B cell (primary cell): ENCODE measurements around the gene TRUB1. TPM values are rescaled to one million over a fixed set of nuclear protein-coding genes. Genes with fewer than 3 reads are reported as not detected.

Experiments used
- ATAC-seq: fragments of 200-7000 bp; cut with Tn5 transposase; one replicate; pipeline ENCODE4 v1.10.0; 2021; ENCODE audit warnings: low read depth, mild to moderate bottlenecking, moderate number of reproducible peaks, moderate library complexity
- CTCF ChIA-PET: fragments of 350-600 bp; sonication (Branson Sonifier 250); formaldehyde crosslinking; loops from one replicate; lab custom pipeline; 2021; ENCODE audit warnings: antibody characterized with exemption, inconsistent platforms; lab: Charles Lee
- POLR2A ChIA-PET: fragments of 350-600 bp; sonication (Branson Sonifier 250); formaldehyde crosslinking; loops from one replicate; lab custom pipeline; 2021; ENCODE audit warnings: antibody characterized with exemption; lab: Charles Lee
- DNase-seq: peaks from one replicate; pipeline ENCODE4 v3.0.0; 2013
- H2AFZ ChIP-seq: 2 replicates; pipeline ENCODE4 v1.6.1; 2012; ENCODE audit warnings: mild to moderate bottlenecking, low read depth, low read length; ENCODE audit not compliant: insufficient read depth, poor library complexity, severe bottlenecking
- H3K27ac ChIP-seq, 2 donors: 1 replicate in 1 of 2; 2 replicates in 1 of 2; pipeline ENCODE4 v1.5.1; 2012 to 2013; ENCODE audit warnings: low read length in 2 of 2, mild to moderate bottlenecking in 2 of 2, moderate library complexity in 1 of 2
- H3K27me3 ChIP-seq, 4 experiments: fragments of 200-600 bp in 1 of 4; sonication (generic) in 1 of 4; replicated peaks in 1 of 4; 1 replicate in 2 of 4; 2 replicates in 2 of 4; pipeline versions ENCODE4 v1.6.1 to v1.7.0; 2013 to 2016; ENCODE audit warnings: low read length in 3 of 4, mild to moderate bottlenecking in 2 of 4, mixed read lengths in 1 of 4, moderate library complexity in 1 of 4; ENCODE audit not compliant: insufficient read depth in 4 of 4, control insufficient read depth in 3 of 4; ENCODE audit errors: control extremely low read depth in 1 of 4
- H3K36me3 ChIP-seq, 2 experiments: replicated peaks in 1 of 2; 1 replicate in 1 of 2; 2 replicates in 1 of 2; pipeline versions ENCODE4 v1.6.1 to v1.7.1; 2013; ENCODE audit warnings: low read length in 1 of 2; ENCODE audit not compliant: insufficient read depth in 2 of 2, control insufficient read depth in 1 of 2; ENCODE audit errors: control extremely low read depth in 1 of 2, extremely low read depth in 1 of 2
- H3K4me1 ChIP-seq, 2 donors: fragments of 200-600 bp in 1 of 2; sonication (generic) in 1 of 2; 1 replicate in 1 of 2; 2 replicates in 1 of 2; pipeline versions ENCODE4 v1.5.1 to v1.6.1; 2013 to 2017; ENCODE audit warnings: low read length in 2 of 2; ENCODE audit not compliant: control insufficient read depth in 2 of 2, insufficient read depth in 2 of 2
- H3K4me2 ChIP-seq: replicated peaks from 2 replicates; pipeline ENCODE3; 2012; ENCODE audit warnings: mild to moderate bottlenecking, low read depth, low read length; ENCODE audit not compliant: poor library complexity, severe bottlenecking
- H3K4me3 ChIP-seq, 5 experiments: fragments of 200-600 bp in 1 of 5; sonication (generic) in 1 of 5; 1 replicate in 3 of 5; 2 replicates in 2 of 5; pipeline versions ENCODE4 v1.5.1 to v1.7.0; 2011 to 2016; ENCODE audit warnings: low read length in 4 of 5, mild to moderate bottlenecking in 4 of 5, low read depth in 2 of 5, control low read depth in 1 of 5, moderate library complexity in 1 of 5; ENCODE audit not compliant: insufficient read depth in 1 of 5; ENCODE audit errors: control extremely low read depth in 1 of 5, extremely low read depth in 1 of 5
- H3K79me2 ChIP-seq: fragments of 200-600 bp; sonication (generic); one replicate; pipeline ENCODE4 v1.6.0; 2016; ENCODE audit warnings: low read length; ENCODE audit not compliant: control insufficient read depth, insufficient read depth
- H3K9ac ChIP-seq: fragments of 200-600 bp; sonication (generic); 2 replicates; pipeline ENCODE4 v1.6.1; 2017; ENCODE audit warnings: mild to moderate bottlenecking, low read length, moderate library complexity
- H3K9me3 ChIP-seq, 3 donors: one replicate each; pipeline versions ENCODE4 v1.6.1 to v1.7.1; 2013; ENCODE audit warnings: low read length in 2 of 3; ENCODE audit not compliant: control insufficient read depth in 2 of 3, insufficient read depth in 1 of 3; ENCODE audit errors: control extremely low read depth in 1 of 3
- H4K20me1 ChIP-seq: 2 replicates; pipeline ENCODE4 v1.6.0; 2012; ENCODE audit warnings: mild to moderate bottlenecking, low read length; ENCODE audit not compliant: insufficient read depth, control insufficient read depth, poor library complexity, severe bottlenecking
- H3K27ac Mint-ChIP-seq: one replicate; pipeline ENCODE4 v1.8.0; 2021; ENCODE audit warnings: mixed read lengths
- H3K27me3 Mint-ChIP-seq: one replicate; pipeline ENCODE4 v1.8.0; 2021; ENCODE audit warnings: mixed read lengths
- H3K4me1 Mint-ChIP-seq: one replicate; pipeline ENCODE4 v1.8.0; 2021; ENCODE audit warnings: mixed read lengths
- H3K4me3 Mint-ChIP-seq: one replicate; pipeline ENCODE4 v1.8.0; 2021; ENCODE audit warnings: mixed read lengths
- H3K9me3 Mint-ChIP-seq: one replicate; pipeline ENCODE4 v1.8.0; 2022; ENCODE audit warnings: mixed read lengths; ENCODE audit not compliant: insufficient read depth
- EZH2 ChIP-seq: IDR thresholded peaks from 2 replicates; pipeline ENCODE4 v1.6.1; 2012; ENCODE audit warnings: borderline replicate concordance, low read depth, mild to moderate bottlenecking, moderate library complexity, low read length; ENCODE audit not compliant: insufficient read depth, poor library complexity, severe bottlenecking
- WGBS: methylation state at CpG from one replicate; pipeline ENCODE4 v1.1.5; 2013; ENCODE audit warnings: missing lambda C conversion rate; ENCODE audit not compliant: insufficient coverage; 5-methylcytosine and 5-hydroxymethylcytosine counted together
- intact Hi-C: fragments of 100-400 bp; cut with micrococcal nuclease; formaldehyde crosslinking; loops from one replicate; pipeline ENCODE4 v1.10.0; 2022
- polyA plus RNA-seq: library from polyadenylated mRNA; depleted of rRNA; stranded (reverse); fragments of >200 nt; gene quantifications from 2 replicates; pipeline ENCODE4 v1.2.3, GENCODE V29; 2012
- total RNA-seq, 2 donors: library from RNA; stranded (reverse); fragments of 120-200 nt in 1 of 2; gene quantifications; 1 replicate in 1 of 2; 2 replicates in 1 of 2; pipeline versions ENCODE4 v1.2.3 to v1.2.4, GENCODE V29; 2013 to 2022
- TF ChIP-seq, protein P1 (sequence below): fragments of 200-600 bp; IDR thresholded peaks from one replicate; pipeline ENCODE4 v1.8.0; 2022; ENCODE audit warnings: antibody characterized with exemption, mild to moderate bottlenecking

The TRUB1 gene
- total and polyA plus RNA-seq, 2 donors (not counting 1 experiment from before 2014, with no cell fraction given) = 6.5 to 15.7 TPM

DNA sequence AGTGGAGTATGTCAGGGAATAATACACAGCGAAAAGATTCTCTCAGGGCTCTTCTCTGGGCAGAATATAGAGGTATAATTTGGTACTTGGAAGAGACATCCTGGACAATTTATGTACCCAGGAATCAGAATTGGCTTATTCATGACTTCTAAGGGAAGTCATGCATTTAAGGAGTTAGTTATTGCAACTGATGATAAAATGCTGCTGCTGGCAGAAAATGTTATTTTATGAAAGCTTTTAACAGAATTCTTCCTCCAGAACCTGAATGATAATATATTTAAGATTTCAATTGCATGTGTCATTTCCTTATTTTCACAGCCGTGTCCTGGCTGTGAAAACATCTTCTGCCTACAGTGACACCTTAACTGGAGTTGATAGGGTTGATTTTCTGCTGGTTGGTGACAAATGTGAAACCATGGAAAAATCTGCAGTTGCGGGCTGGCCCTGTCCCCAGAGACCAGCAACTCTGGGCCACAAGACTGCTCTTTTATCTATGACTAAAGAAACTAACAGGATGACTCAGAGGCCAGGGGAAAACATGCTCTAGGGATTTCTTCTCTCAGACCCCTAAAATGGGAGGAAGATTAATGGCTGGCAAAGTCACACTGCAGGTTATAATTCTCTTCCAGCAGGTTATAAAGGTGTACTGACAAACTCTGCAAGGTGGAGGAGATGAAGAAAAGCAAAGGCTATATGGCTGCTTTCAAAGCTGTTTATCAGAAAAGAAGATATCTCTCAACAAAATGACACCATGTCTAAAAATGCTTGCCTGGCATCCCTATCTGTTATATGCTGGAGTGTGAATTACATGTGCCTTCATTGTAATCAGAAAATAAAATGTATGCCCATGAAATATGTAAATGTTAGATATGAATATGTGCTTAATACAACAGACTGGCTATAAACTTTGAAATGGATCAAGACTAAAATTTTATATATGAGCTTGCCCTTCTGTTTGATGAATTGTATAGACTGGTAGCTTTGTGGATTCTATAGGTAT is 12.1 kb upstream of the TRUB1 start:
- H3K4me2 ChIP-seq = no peak overlapping the region
- no peak overlapping the region for H3K27ac Mint-ChIP-seq

DNA sequence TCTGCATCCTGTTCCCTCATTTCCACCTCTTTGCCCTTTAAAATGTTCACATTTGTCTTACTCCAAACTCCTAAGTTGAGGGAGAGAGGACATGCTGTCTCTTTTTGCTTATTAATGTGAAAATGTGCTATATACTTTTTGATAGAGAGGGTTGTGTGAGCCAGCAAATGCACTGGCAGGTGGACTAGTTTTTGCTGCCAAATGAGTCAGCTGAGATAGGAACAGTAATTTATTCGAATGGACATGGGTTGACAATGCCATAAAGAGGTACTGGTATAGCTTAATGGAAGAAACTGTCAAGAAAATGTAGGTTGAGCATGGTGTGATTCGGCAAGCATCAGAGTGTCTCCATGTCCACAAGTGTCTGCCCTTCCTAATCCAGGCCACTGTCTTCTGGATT is 9.2 kb upstream of the TRUB1 start:
- H4K20me1 ChIP-seq = no peaks in the 10 kb centered on the region
- DNase-seq = no peak
- ChIA-PET POLR2A (no interaction called here), CTCF (no interaction called here)
- H3K27ac ChIP-seq = no peak overlapping the region
- TF ChIP-seq, protein P1, sequence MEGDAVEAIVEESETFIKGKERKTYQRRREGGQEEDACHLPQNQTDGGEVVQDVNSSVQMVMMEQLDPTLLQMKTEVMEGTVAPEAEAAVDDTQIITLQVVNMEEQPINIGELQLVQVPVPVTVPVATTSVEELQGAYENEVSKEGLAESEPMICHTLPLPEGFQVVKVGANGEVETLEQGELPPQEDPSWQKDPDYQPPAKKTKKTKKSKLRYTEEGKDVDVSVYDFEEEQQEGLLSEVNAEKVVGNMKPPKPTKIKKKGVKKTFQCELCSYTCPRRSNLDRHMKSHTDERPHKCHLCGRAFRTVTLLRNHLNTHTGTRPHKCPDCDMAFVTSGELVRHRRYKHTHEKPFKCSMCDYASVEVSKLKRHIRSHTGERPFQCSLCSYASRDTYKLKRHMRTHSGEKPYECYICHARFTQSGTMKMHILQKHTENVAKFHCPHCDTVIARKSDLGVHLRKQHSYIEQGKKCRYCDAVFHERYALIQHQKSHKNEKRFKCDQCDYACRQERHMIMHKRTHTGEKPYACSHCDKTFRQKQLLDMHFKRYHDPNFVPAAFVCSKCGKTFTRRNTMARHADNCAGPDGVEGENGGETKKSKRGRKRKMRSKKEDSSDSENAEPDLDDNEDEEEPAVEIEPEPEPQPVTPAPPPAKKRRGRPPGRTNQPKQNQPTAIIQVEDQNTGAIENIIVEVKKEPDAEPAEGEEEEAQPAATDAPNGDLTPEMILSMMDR = no peak
- no peak for TF ChIP-seq EZH2
- no peak overlapping the region for H3K9ac ChIP-seq
- H3K27ac Mint-ChIP-seq = no peak overlapping the region
- no peak overlapping the region for H3K4me3 Mint-ChIP-seq
- H3K4me3 ChIP-seq = no peak overlapping the region
- no peak for ATAC-seq
- peaks cover 3% of the 10 kb centered on the region for H3K4me1 Mint-ChIP-seq
- no peak overlapping the region for H2AFZ ChIP-seq
- H3K4me1 ChIP-seq = no peaks in the 10 kb centered on the region
- H3K4me2 ChIP-seq = no peak overlapping the region
- H3K9me3 ChIP-seq = peaks cover 0 to 7% (median 1%) of the 10 kb centered on the region in 3 donors
- H3K27me3 Mint-ChIP-seq = peaks cover 21% of the 10 kb centered on the region
- no peaks in the 10 kb centered on the region for H3K36me3 ChIP-seq
- H3K9me3 Mint-ChIP-seq = peaks cover 3% of the 10 kb centered on the region
- H3K27me3 ChIP-seq = peaks cover 0 to 3% (median 0%) of the 10 kb centered on the region in 4 experiments
- 85% methylated on average over 1 of the region's 2 CpGs for WGBS
- intact Hi-C loops = no loop called here
- no peaks in the 10 kb centered on the region for H3K79me2 ChIP-seq

More for the DNA sequence above, 12.1 kb upstream of the TRUB1 start:
- Histone ChIP-seq H3K9ac (no peak overlapping the region), H3K4me3 (no peak overlapping the region), H3K79me2 (no peaks in the 10 kb centered on the region), H3K4me1 (no peaks in the 10 kb centered on the region), H3K9me3 (no peaks in the 10 kb centered on the region), H2AFZ (no peak overlapping the region), H3K27ac (no peak overlapping the region), H3K27me3 (no peaks in the 10 kb centered on the region), H3K36me3 (no peaks in the 10 kb centered on the region), H4K20me1 (no peaks in the 10 kb centered on the region)
- Mint-ChIP-seq H3K9me3 (no peaks in the 10 kb centered on the region), H3K4me1 (peaks cover 3% of the 10 kb centered on the region), H3K4me3 (no peak overlapping the region), H3K27me3 (peaks cover 26% of the 10 kb centered on the region)
- ATAC-seq = no peak
- TF ChIP-seq EZH2 = no peak
- TF ChIP-seq, protein P1 = no peak
- intact Hi-C loops = no loop called here
- WGBS = 0% methylated on average over 1 of the region's 3 CpGs
- ChIA-PET POLR2A (no interaction called here), CTCF (no interaction called here)
- no peak for DNase-seq
